Loucy (cell line): Measurements from ENCODE around the gene NOL6.
"Not testable (repeated sequence)": the region's sequence is repeated elsewhere in the genome, so short reads cannot be mapped to it uniquely, and the experiment has no call there.

Experiments used
- H2AFZ ChIP-seq: fragments of 200-600 bp; sonication (generic); 2 replicates; pipeline ENCODE4 v1.6.0; 2016; ENCODE audit warnings: antibody characterized with exemption, mild to moderate bottlenecking, low read length, moderate library complexity
- H3F3A ChIP-seq: fragments of 200-600 bp; 2 replicates; pipeline ENCODE4 v1.6.0; 2016; ENCODE audit warnings: antibody characterized with exemption, low read depth, mild to moderate bottlenecking
- H3K27me3 ChIP-seq: fragments of 200-600 bp; sonication (generic); 2 replicates; pipeline ENCODE4 v1.6.1; 2014; ENCODE audit warnings: low read length, mild to moderate bottlenecking; ENCODE audit not compliant: insufficient read depth, poor library complexity, severe bottlenecking
- H3K36me3 ChIP-seq: fragments of 200-600 bp; sonication (generic); 2 replicates; pipeline ENCODE4 v1.6.1; 2016; ENCODE audit warnings: low read length; ENCODE audit not compliant: insufficient read depth
- H3K4me1 ChIP-seq: fragments of 200-600 bp; sonication (generic); 2 replicates; pipeline ENCODE4 v1.5.1; 2014; ENCODE audit warnings: low read length, mild to moderate bottlenecking; ENCODE audit not compliant: insufficient read depth, poor library complexity, severe bottlenecking
- H3K4me2 ChIP-seq: fragments of 200-600 bp; sonication (generic); 2 replicates; pipeline ENCODE4 v1.6.0; 2014; ENCODE audit warnings: antibody characterized with exemption, low read length, low read depth, mild to moderate bottlenecking; ENCODE audit not compliant: poor library complexity, severe bottlenecking
- H3K4me3 ChIP-seq: fragments of 200-600 bp; sonication (generic); 2 replicates; pipeline ENCODE4 v1.5.1; 2014; ENCODE audit warnings: low read length, mild to moderate bottlenecking, mixed read lengths; ENCODE audit not compliant: poor library complexity, severe bottlenecking
- H3K79me2 ChIP-seq: fragments of 200-600 bp; sonication (generic); 2 replicates; pipeline ENCODE4 v1.6.1; 2014; ENCODE audit warnings: low read length; ENCODE audit not compliant: insufficient read depth
- H3K9ac ChIP-seq: fragments of 200-600 bp; sonication (generic); 2 replicates; pipeline ENCODE4 v1.6.0; 2014; ENCODE audit warnings: mild to moderate bottlenecking, low read depth, low read length, moderate library complexity; ENCODE audit not compliant: poor library complexity, severe bottlenecking
- H3K9me2 ChIP-seq: fragments of 200-600 bp; sonication (generic); replicated peaks from 2 replicates; pipeline ENCODE4 v1.6.1; 2016; ENCODE audit warnings: low read depth, low read length, mixed read lengths
- H3K9me3 ChIP-seq: fragments of 200-600 bp; sonication (generic); 2 replicates; pipeline ENCODE4 v1.6.1; 2014; ENCODE audit warnings: mild to moderate bottlenecking, antibody characterized with exemption, low read length, low read depth; ENCODE audit not compliant: insufficient read depth
- H4K20me1 ChIP-seq: fragments of 200-600 bp; sonication (generic); 2 replicates; pipeline ENCODE4 v1.6.0; 2014; ENCODE audit warnings: antibody characterized with exemption, low read length, mild to moderate bottlenecking; ENCODE audit not compliant: insufficient read depth, poor library complexity, severe bottlenecking
- EZH2phosphoT487 ChIP-seq: fragments of 200-600 bp; IDR thresholded peaks from 2 replicates; pipeline ENCODE4 v1.6.1; 2018; ENCODE audit warnings: antibody characterized with exemption, mild to moderate bottlenecking, moderate library complexity, borderline replicate concordance
- TF ChIP-seq, protein P1 (sequence below): fragments of 200-600 bp; sonication (generic); conservative IDR thresholded peaks from 2 replicates; pipeline ENCODE4 v1.5.1; 2014; ENCODE audit warnings: mild to moderate bottlenecking, antibody characterized with exemption, low read length

The NOL6 gene

DNA sequence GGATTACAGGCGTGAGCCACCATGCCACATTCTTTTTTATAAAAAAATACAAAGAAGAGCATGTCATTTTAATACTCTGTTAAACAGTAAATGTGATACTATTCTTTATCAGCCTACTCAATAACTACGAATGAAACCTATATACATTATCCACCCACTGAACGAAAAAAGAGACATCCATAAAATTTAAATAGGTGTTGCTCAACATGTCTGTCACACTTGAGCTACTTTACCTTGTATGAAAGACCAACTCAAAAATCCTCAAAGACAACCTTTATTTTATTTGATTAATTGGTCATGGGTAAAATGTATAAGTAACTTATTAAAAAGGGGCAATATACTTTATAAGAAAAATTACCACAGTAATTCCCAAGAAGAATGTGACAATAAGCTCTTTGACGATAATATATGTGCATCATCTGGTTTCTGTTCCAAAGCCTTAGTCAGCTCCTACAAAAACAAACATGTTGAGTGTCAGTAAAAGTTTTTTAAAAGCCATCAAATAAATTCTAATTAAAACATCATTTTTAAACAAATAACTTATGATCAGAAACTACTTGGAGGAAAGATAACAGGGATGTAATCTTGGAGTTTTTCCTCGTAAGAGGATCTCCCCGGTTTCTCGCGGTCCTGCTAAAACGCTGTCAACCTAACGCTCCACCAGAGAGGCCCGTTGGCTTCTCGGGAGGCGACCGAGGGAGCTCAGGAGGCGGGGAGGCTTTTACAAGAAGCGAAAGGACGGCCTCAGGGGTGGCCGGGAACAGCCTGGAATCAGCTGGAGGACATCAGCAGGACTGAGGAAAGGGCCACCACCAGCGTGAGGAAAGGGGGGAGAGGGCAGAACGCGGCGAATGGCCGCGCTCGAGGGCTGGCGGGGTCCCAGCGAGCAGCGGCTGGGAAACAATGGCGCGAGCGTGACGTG, 36.8 kb upstream of the NOL6 start:
- TF ChIP-seq, protein P1, sequence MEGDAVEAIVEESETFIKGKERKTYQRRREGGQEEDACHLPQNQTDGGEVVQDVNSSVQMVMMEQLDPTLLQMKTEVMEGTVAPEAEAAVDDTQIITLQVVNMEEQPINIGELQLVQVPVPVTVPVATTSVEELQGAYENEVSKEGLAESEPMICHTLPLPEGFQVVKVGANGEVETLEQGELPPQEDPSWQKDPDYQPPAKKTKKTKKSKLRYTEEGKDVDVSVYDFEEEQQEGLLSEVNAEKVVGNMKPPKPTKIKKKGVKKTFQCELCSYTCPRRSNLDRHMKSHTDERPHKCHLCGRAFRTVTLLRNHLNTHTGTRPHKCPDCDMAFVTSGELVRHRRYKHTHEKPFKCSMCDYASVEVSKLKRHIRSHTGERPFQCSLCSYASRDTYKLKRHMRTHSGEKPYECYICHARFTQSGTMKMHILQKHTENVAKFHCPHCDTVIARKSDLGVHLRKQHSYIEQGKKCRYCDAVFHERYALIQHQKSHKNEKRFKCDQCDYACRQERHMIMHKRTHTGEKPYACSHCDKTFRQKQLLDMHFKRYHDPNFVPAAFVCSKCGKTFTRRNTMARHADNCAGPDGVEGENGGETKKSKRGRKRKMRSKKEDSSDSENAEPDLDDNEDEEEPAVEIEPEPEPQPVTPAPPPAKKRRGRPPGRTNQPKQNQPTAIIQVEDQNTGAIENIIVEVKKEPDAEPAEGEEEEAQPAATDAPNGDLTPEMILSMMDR, result no peak
- no peak for TF ChIP-seq EZH2phosphoT487
- Histone ChIP-seq H3K4me3 (peak overlapping the region; percentile 78), H3K9me2 (no peaks in the 10 kb centered on the region; the same call in 1 of the 2 replicates), H3K9ac (peak overlapping the region; percentile 82), H3K79me2 (no peaks in the 10 kb centered on the region), H3K4me1 (peaks cover 9% of the 10 kb centered on the region), H3K9me3 (no peaks in the 10 kb centered on the region), H2AFZ (peak overlapping the region; percentile 86), H4K20me1 (no peaks in the 10 kb centered on the region), H3K4me2 (peak overlapping the region; percentile 74), H3F3A (no peaks in the 10 kb centered on the region), H3K27me3 (no peaks in the 10 kb centered on the region), H3K36me3 (no peaks in the 10 kb centered on the region)

DNA sequence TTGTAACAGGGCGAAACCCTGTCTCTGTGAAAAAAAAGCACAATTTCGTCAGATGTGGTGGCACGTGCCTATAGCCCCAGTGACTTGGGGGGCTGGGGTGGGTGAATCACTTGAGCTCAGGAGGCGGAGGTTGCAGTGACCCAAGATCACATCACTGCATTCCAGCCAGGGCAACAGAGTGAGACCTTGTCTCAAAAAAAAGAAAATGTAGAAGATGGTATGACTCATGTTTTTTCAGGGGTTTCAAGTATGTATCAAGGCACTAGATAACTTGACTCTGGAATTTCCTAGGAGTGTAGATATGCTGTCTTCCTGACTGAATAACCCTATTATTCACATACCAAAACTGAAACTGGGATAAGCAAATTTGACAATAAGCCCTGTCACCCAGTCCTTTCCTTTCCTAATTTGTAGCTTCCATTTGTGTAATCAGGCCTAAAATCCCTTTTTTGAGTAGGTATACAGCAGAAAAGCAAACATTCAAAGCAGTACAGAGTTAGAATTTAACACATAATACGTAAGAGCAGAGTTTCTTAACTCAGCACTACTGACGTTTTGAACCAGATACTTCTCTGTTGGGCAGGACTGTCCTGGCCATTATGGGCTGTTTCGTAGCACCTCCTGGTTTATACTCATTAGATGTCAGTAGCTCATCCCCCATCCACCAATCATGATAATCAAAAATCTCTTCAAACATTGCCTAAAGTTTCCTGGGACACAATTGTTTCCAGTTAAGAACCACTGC, 33.1 kb upstream of the NOL6 start:
- H3K4me1 ChIP-seq, result peaks cover 9% of the 10 kb centered on the region
- H3K9me2 ChIP-seq, result no peaks in the 10 kb centered on the region; the same call in 1 of the 2 replicates
- H3K27me3 ChIP-seq, result no peaks in the 10 kb centered on the region
- H3K36me3 ChIP-seq, result no peaks in the 10 kb centered on the region
- H3K4me2 ChIP-seq, result peak overlapping the region; percentile 50
- no peaks in the 10 kb centered on the region for H4K20me1 ChIP-seq
- no peaks in the 10 kb centered on the region for H3F3A ChIP-seq
- no peak overlapping the region for H2AFZ ChIP-seq
- no peaks in the 10 kb centered on the region for H3K9me3 ChIP-seq
- H3K4me3 ChIP-seq, result no peak overlapping the region
- H3K9ac ChIP-seq, result peak overlapping the region; percentile 18
- TF ChIP-seq, protein P1, result no peak
- no peak for TF ChIP-seq EZH2phosphoT487
- no peaks in the 10 kb centered on the region for H3K79me2 ChIP-seq

DNA sequence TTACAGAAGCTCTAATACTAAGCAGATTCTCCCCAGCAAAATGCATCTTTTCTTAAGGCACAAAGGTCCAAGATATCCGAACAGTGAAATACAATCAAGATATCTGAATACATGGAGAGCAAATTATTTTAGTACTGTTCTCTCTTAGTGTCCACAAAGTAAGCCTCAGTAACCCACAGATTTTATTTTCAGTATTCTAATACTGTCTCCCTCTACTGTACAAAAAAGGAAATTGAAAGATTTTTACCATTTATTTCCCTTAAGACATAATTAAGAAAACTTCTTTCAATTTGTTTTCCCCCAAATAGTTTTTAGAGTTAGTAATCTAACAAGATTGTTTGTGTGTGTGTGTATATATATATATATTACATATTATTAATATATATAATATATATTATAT, 24.7 kb upstream of the NOL6 start:
- no peaks in the 10 kb centered on the region for H3K79me2 ChIP-seq
- H3K9ac ChIP-seq, result no peak overlapping the region
- TF ChIP-seq EZH2phosphoT487, result no peak
- TF ChIP-seq, protein P1, result peak; percentile 52
- H3K9me2 ChIP-seq, result no peaks in the 10 kb centered on the region
- H2AFZ ChIP-seq, result no peak overlapping the region
- H3F3A ChIP-seq, result no peaks in the 10 kb centered on the region
- no peaks in the 10 kb centered on the region for H3K9me3 ChIP-seq
- no peak overlapping the region for H3K4me2 ChIP-seq
- no peaks in the 10 kb centered on the region for H4K20me1 ChIP-seq
- H3K4me3 ChIP-seq, result no peak overlapping the region
- no peaks in the 10 kb centered on the region for H3K36me3 ChIP-seq
- H3K4me1 ChIP-seq, result no peaks in the 10 kb centered on the region
- H3K27me3 ChIP-seq, result no peaks in the 10 kb centered on the region

DNA sequence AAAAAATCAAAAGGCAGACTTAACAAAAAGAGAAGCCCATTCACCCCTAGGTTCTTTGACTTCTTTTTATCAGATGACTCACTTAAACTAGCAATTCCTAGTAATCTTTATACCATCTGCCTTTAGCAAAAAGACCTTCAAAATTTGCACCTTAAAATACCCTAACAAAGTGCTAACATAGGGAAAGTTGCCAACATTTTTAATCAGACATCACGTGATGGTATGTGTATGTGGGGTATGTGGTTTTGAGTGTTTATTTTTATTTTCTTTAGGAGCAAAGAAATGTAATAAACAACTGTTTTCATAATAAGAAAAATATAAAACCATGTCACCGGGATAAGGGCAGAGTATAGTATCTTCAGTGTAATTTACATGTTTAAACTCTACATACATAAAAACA, 20.1 kb upstream of the NOL6 start:
- not testable (repeated sequence) for H4K20me1 ChIP-seq, H3F3A ChIP-seq, H3K36me3 ChIP-seq, H3K27me3 ChIP-seq, H3K4me1 ChIP-seq, H3K4me3 ChIP-seq, H3K4me2 ChIP-seq, H3K9ac ChIP-seq, H3K79me2 ChIP-seq, H3K9me3 ChIP-seq, H3K9me2 ChIP-seq, H2AFZ ChIP-seq
